Lower lobe of right lung (tissue), 2 donors: ENCODE measurements around the gene RUFY1. TPM values are rescaled to one million over a fixed set of nuclear protein-coding genes. Genes with fewer than 3 reads are reported as not detected.
"Not testable (repeated sequence)": the region's sequence is repeated elsewhere in the genome, so short reads cannot be mapped to it uniquely, and the experiment has no call there.

Experiments used
- ATAC-seq, 2 donors: fragments of 200-7000 bp; cut with Tn5 transposase; one replicate each; pipeline ENCODE4 v1.9.1; 2020 to 2022; ENCODE audit warnings: mild to moderate bottlenecking in 2 of 2, moderate library complexity in 2 of 2
- DNase-seq: peaks from one replicate; pipeline ENCODE4 v3.0.0-alpha.2; 2020
- H3K27ac ChIP-seq: fragments of 200-600 bp; one replicate; pipeline ENCODE4 v1.8.0; 2022
- H3K27me3 ChIP-seq: fragments of 200-600 bp; one replicate; pipeline ENCODE4 v1.8.0; 2022; ENCODE audit warnings: low read depth
- H3K36me3 ChIP-seq: fragments of 200-600 bp; one replicate; pipeline ENCODE4 v1.8.0; 2022; ENCODE audit warnings: mild to moderate bottlenecking
- H3K4me1 ChIP-seq: fragments of 200-600 bp; one replicate; pipeline ENCODE4 v1.8.0; 2022
- H3K4me3 ChIP-seq: fragments of 200-600 bp; one replicate; pipeline ENCODE4 v1.8.0; 2022; ENCODE audit warnings: mild to moderate bottlenecking
- H3K9me3 ChIP-seq: fragments of 200-600 bp; one replicate; pipeline ENCODE4 v1.8.0; 2022
- CTCF ChIP-seq: fragments of 200-600 bp; IDR thresholded peaks from one replicate; pipeline ENCODE4 v1.8.0; 2022; ENCODE audit warnings: antibody characterized with exemption, mild to moderate bottlenecking
- intact Hi-C: fragments of 100-400 bp; cut with DNase I; formaldehyde crosslinking; loops from one replicate; pipeline ENCODE4 v1.11.0; 2022
- total RNA-seq: library from RNA; stranded (reverse); fragmentation: NEBNext Ultra II Directional; extraction: Animal tissue kit (Norgen Biotek cat#: 25700); gene quantifications from one replicate; pipeline ENCODE4 v1.2.1, GENCODE V29; 2021
- donor health status: DM: no; HTN: yes; CAD: no; lungs with severe emphysema.

The RUFY1 gene
- total RNA-seq, 1 donor from 2014 or later: 58.8 TPM

GRCh38 chr5:179536676-179537075, 13.7 kb upstream of the RUFY1 start:
- Histone ChIP-seq H3K4me1 (no peaks in the 10 kb centered on the region), H3K9me3 (no peaks in the 10 kb centered on the region), H3K27me3 (no peaks in the 10 kb centered on the region), H3K27ac (no peak overlapping the region), H3K4me3 (no peak overlapping the region), H3K36me3 (no peaks in the 10 kb centered on the region)
- DNase-seq (no peak), ATAC-seq (no peak)
- intact Hi-C loops: no loop called here
- no peak for TF ChIP-seq CTCF

- ATAC-seq (no peak), DNase-seq (no peak)
- TF ChIP-seq CTCF: no peak
- Histone ChIP-seq H3K27me3 (no peaks in the 10 kb centered on the region), H3K9me3 (no peaks in the 10 kb centered on the region), H3K36me3 (no peaks in the 10 kb centered on the region), H3K4me1 (no peaks in the 10 kb centered on the region), H3K4me3 (no peak overlapping the region), H3K27ac (no peak overlapping the region)
- intact Hi-C loops: no loop called here
Observed at GRCh38 chr5:179542170-179542569, 8.2 kb upstream of the RUFY1 start.

GRCh38 chr5:179543275-179543674, 7.1 kb upstream of the RUFY1 start:
- intact Hi-C loops, DNase-seq, H3K27me3 ChIP-seq, H3K9me3 ChIP-seq, H3K4me1 ChIP-seq, H3K4me3 ChIP-seq, ATAC-seq, H3K27ac ChIP-seq, H3K36me3 ChIP-seq: not testable (repeated sequence)

GRCh38 chr5:179553006-179553405, 2.7 kb downstream of the RUFY1 start:
- no peak overlapping the region for H3K4me3 ChIP-seq
- H3K4me1 ChIP-seq: peaks cover 31% of the 10 kb centered on the region
- no peaks in the 10 kb centered on the region for H3K27me3 ChIP-seq
- no peak for DNase-seq
- no peak for TF ChIP-seq CTCF
- no peaks in the 10 kb centered on the region for H3K36me3 ChIP-seq
- intact Hi-C loops: no loop called here
- ATAC-seq: no peak
- H3K27ac ChIP-seq: no peak overlapping the region
- no peaks in the 10 kb centered on the region for H3K9me3 ChIP-seq

GRCh38 chr5:179553875-179554274, 3.5 kb downstream of the RUFY1 start:
- ATAC-seq (no peak), DNase-seq (no peak)
- no peak overlapping the region for H3K27ac ChIP-seq
- no peaks in the 10 kb centered on the region for H3K9me3 ChIP-seq
- H3K4me3 ChIP-seq: no peak overlapping the region
- H3K4me1 ChIP-seq: peaks cover 39% of the 10 kb centered on the region
- intact Hi-C loops: no loop called here
- no peaks in the 10 kb centered on the region for H3K36me3 ChIP-seq
- no peaks in the 10 kb centered on the region for H3K27me3 ChIP-seq
- TF ChIP-seq CTCF: no peak

- Histone ChIP-seq H3K27me3 (no peaks in the 10 kb centered on the region), H3K4me1 (peaks cover 36% of the 10 kb centered on the region), H3K4me3 (no peak overlapping the region), H3K36me3 (no peaks in the 10 kb centered on the region), H3K9me3 (no peaks in the 10 kb centered on the region), H3K27ac (no peak overlapping the region)
- no peak for ATAC-seq
- intact Hi-C loops: no loop called here
- no peak for DNase-seq
- no peak for TF ChIP-seq CTCF
Observed at GRCh38 chr5:179554981-179555380, 4.6 kb downstream of the RUFY1 start.

- ATAC-seq, DNase-seq, intact Hi-C loops, H3K27me3 ChIP-seq, H3K9me3 ChIP-seq: not testable (repeated sequence)
- H3K36me3 ChIP-seq: peaks cover 27% of the 10 kb centered on the region
- peak overlapping the region; percentile 68 for H3K4me3 ChIP-seq
- H3K4me1 ChIP-seq: peaks cover 27% of the 10 kb centered on the region
- H3K27ac ChIP-seq: peak overlapping the region; percentile 89
Observed at GRCh38 chr5:179558261-179558799, 8.0 kb downstream of the RUFY1 start.
